HG02610 (cell line): ENCODE measurements around the gene RBM6.
A peak's percentile ranks its signal among the peaks of the same experiment; 100 is the strongest.
"Not testable (repeated sequence)": the region's sequence is repeated elsewhere in the genome, so short reads cannot be mapped to it uniquely, and the experiment has no call there.

Experiments
- ATAC-seq: cut with Tn5 transposase; IDR thresholded peaks from one replicate; pipeline ENCODE4 v1.9.1; 2021; ENCODE audit warnings: mild to moderate bottlenecking, moderate library complexity; ENCODE audit not compliant: unreplicated experiment

Gene RBM6

DNA sequence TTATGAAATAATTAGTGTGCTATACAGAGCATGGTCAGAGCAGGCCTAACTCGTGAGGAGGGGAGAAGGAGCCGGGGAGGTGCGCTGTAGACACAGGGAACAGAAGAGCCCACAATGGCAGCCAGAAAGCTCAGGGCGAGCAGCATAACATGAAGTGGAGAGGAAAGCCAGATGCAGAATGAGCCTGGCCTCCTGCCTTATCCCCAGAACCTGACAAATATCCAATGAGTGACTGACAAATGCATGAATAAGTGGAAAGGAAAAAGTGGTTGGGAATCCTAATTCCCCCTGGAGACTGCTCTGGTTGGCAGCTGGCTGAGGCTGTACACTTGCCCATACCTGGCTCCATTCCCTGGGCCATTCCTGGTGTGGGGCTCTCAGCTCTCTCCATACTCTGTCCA, 27.1 kb upstream of the RBM6 start:
- ATAC-seq, result no peak

DNA sequence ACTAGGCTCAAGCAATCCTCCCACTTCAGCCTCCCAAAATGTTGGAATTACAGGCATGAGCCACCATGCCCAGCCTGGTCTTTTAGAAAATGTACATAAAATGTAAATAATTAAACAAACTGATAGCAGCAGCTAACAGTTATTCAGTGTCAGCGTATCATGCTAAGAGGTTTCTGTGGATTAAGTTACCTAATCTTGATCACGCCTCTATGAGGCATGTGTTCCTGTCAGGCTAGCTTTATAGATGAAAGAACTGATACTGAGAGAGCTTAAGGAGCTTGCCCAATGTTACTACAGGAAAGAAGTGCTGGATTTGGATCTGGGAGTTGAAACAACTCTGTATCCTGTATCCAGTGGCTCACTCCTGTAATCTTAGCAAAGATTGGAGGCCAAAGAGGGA, 25.0 kb upstream of the RBM6 start:
- ATAC-seq, result no peak

DNA sequence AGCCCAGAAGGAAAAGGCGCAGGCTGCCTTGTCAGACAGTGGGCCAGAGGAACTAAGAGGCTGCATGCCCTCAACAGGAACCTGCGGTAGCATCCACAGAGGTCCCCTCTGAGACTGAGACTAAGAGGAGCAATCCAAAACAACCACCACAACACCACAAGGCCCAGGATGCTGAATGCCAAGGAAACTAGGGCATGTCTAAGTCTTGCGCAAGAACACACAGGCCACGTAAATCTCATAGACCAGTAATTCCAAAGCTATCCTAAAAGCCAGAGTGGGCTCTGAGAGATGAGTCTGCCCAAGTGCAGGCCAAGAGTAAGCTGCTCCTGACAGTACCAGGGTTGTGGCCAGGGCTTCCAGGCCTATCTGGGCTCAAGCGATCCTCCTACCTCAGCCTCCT, 23.3 kb upstream of the RBM6 start:
- ATAC-seq, result no peak

DNA sequence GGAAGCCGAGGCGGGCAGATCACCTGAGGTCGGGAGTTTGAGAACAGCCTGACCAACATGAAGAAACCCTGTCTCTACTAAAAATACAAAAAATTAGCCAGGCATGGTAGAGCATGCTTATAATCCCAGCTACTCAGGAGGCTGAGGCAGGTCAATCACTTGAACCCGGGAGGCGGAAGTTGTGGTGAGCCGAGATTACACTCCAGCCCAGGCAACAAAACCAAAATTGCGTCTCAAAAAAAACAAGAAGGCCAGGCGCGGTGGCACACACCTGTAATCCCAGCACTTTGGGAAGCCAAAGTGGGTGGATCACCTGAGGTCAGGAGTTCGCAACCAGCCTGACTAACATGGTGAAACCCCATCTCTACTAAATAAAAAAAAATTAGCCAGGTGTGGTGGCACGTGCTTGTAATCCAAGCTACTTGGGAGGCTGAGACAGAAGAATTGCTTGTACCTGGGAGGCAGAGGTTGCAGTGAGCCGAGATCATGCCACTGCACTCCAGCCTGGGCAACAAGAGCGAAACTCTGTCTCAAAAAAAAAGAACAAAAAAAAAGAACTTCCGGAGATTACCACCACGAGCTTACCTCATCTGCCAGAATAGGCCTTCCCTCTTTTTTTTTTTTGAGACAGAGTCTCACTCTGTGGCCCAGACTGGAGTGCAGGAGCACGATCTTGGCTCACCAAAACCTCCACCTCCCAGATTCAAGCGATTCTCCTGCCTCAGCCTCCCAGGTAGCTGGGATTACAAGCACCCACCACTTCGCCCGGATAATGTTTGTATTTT, 22.0 kb upstream of the RBM6 start:
- ATAC-seq, result not testable (repeated sequence)

DNA sequence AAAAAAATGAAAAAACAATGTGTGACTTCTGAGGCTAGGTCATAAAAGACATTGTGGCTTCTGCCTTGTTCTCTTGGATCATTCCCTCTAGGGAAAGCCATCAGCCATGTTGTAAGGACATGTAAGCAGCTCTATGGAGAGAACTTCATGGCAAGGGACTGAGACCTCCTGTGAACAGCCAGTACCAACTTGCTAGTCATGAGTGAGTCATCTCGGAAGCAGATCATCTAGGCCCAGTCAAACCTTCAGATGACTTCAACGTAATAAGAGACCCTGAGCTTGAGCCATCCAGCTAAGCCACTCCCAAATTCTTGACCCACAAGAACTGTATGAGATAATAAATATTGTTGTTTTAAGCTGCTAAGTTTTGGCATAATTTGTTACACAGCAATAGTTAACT, 15.3 kb upstream of the RBM6 start:
- ATAC-seq, result no peak

DNA sequence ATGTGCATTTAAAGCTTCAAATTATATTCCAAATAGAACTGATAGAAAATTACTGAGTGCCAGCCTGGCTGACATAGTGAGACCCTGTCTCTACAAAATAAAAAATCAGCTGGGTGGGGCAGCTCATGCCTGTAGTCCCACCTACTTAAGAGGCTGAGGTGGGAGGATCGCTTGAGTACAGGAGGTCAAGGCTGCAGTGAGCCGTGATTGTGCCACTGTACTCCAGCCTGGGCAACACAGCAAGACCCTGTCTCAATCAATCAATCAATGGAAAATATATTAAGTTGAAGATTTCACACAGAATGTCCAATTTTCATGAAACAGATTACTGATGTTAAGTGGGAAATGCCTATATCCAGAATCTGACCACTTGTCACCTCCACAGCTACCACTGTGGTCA, 14.5 kb upstream of the RBM6 start:
- no peak for ATAC-seq

DNA sequence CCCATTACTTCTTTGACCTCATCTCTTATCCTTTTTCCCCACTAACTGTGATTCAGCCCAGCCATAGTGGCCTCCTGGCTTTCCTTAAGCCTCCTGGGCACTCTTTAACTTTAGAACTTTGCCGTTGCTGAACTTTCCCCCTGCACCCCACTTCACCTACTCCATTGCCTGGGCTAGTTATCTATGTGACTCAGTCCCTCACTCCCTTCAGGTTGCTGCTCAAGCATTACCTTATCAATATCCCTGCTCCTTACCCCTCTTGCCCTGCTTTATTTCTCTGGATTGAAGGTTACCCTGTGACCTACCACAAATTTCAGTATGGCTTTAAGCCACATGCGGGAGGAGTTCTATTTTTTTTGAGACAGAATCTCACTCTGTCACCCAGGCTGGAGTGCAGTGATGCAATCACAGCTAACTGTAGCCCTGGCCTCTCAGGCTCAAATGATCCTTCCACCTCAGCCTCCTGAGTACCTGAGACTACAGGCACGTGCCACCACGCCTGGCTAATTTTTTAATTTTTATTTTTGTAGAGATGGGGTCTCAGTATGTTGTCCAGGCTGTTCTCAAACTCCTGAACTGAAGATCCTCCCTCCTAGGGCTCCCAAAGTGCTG, 13.7 kb upstream of the RBM6 start:
- no peak for ATAC-seq

DNA sequence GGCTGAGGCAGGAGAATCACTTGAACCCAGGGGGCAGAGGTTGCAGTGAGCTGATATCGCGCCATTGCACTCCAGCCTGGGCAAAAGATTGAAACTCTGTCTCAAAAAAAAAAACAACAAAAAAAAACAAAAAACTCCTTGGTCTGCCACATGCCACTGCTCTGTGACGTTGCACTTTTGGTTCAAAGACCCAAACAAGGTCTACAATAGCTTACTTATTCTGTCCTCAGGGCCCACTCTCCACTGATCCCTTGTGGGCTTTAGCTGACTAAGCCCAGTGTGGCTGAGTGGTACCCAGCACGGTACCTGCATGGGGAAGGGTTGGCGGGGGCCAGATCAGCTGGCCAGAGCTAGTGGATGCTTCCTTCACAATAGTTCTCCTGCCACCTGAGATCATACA, 12.2 kb upstream of the RBM6 start:
- ATAC-seq, result no peak

DNA sequence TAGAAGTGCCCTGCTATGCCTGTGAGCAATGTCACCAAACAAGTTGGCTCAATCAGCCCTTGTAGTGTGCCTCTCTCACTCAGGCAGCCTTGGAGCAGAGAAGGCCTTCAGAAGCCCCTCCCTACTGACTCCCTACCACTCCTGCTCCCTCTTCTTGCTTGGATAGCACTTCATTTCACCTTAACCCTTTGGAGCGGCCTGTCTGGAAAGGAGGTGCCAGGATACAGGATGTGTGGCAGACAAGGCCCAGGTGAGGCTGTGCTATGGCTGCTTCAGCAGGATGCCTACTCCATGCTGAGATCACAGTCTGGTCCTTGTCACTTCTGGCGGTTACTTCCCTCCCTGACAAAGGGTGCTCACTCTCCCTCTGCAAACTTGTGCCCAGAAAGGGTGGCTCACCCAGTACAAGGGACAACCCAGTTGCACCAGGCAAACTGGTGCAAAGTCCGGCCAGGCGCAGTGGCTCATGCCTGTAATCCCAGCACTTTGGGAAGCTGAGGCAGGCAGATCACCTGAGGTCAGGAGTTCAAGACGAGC, 11.4 kb upstream of the RBM6 start:
- no peak for ATAC-seq

DNA sequence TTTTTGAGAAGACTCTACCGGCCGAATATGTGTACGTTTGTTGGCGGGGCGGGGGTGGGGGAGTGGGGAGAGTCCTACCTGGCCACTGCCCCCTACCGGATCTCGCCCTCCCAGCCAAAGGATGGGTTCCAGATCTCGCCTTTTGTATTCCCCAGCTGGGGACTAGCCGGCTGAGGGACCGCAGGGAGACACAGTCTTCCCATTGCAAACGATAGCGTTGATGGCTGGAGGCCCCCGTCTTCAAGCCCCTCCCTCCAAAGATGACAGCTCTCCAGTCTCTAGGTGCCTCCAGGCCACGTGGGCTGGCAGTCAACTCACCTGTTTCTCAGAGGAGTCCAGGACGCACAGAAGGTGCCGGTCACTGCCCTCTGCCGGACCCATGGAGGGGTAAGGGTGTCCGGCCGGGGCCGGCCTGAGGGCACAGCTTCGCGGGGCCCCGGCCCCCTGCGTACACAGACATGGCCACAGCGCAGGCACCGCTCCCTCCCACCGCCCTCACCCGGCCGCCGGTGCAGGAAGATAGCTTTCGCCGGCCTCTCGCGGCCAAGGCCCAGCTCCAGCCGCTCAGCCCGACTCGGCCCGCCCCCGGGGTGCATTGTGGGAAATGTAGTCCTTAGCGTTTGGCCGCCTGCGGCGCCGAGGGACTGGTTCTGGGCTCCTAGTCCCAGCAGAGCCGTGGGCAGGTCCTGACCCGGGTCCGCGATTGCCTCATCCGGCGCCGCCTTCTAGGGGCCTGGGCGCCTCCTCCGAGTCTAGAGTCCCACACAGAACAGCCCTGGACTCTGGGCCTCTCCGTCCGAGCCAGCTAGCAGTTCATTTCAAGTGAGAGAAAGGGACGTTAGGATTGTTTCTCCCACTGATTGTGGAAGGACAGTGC, 10.4 kb upstream of the RBM6 start, which contains the start of gene MON1A:
MON1A (minus strand) TSS at position 521 of the 877 bp plus-strand sequence. CDS start 16,465 bp downstream, outside the sequence.
- ATAC-seq, result peak; percentile 89

DNA sequence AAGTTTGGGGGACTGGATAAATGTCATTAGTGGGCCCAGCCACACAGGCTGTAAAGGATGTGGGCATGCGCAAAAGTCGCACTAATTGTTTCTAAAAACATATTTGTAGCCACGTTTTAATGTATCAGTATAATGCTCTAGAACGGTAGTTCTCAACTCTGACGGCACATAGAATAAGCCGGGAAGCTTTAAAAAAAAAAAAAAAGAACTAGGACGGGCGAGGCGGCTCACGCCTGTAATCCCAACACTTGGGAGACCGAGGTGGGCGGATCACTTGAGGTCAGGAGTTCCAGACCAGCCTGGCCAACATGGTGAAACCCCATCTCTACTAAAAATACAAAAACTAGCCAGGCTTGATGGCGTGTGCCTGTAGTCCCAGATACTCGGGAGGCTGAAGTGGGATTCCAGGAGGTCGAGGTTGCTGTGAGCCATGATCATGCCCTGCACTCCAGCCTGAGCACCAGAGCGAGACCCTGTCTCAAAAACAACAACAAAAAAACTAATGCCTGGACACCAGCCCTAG, 9.7 kb upstream of the RBM6 start:
- no peak for ATAC-seq

DNA sequence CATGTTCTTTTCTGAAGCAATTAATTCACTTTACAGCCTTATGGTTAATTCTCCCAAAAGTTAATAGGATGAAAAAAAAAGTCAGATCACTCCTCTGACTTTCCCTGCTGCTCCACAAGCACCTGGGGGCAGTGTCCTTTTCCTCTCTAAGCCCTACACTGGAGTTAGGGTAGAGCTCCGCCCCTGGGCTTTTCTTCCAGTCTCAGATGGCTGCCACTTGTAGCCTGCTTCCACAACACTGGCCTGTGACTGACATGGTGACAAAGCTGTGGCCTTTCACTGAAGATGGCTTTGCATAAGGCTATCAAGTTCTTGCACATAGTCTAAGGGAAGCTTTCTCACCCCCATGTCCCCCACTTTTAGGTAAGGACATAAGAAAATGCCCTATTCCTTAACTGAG, 9.0 kb upstream of the RBM6 start:
- no peak for ATAC-seq

DNA sequence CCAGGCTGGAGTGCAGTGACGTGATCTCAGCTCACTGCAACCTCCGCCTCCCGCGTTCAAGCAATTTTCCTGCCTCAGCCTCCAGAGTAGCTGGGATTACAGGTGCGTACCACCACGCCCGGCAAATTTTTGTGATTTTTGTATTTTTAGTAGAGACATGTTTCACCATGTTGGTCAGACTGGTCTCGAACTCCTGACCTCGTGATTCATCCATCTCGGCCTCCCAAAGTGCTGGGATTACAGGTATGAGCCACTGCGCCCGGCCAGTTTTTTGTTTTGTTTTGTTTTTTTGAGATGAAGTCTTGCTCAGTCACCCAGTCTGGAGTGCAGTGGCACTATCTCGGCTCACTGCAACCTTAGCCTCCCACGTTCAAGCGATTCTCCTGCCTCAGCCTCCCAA, 7.7 kb upstream of the RBM6 start:
- ATAC-seq, result not testable (repeated sequence)

DNA sequence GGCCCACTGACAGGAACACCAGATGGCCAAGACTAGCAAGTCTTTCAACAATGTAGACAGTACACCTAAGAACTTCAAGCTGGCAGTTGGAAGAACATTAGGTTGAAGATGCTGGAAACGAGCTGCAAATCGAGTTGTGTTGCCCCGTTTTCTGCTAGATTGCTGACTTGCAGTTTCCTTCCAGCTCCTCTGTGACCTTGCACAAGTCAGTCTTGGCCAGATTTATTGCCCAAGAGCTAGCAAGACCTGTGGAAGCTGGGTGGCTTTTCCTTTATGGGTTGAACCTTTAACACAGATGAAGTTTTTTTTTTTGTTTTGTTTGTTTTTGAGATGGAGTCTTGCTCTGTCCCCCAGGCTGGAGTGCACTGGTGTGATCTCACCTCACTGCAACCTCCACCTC, 2.9 kb upstream of the RBM6 start:
- no peak for ATAC-seq

DNA sequence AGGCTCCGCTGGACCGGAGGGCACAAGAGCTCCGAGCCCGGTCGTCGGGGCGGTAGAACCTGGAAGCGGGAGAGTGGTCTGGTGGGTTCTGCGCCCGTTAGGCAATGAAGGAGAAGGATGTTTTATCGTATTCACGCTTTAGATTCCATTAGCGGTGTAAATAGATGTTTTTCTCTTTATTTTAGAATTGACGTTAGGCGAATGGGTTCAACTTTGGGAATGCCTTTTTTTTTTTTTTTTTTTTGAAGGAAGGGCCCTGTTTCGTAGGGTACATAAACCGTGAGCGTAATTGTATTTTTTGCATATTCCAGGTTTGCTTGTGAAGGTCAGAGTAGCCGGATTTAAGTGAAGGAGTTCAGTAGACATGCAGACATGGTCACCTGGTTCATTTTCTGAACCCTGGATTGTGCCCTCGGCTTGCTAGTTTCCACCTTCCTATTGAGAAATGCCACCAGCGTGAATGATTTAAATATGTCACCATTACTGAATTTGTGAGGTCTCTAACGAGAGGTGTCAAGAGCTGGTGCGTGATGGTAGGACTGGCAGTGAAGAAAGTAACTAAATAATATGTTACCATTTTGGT, 808 bp downstream of the RBM6 start:
- ATAC-seq, result no peak

DNA sequence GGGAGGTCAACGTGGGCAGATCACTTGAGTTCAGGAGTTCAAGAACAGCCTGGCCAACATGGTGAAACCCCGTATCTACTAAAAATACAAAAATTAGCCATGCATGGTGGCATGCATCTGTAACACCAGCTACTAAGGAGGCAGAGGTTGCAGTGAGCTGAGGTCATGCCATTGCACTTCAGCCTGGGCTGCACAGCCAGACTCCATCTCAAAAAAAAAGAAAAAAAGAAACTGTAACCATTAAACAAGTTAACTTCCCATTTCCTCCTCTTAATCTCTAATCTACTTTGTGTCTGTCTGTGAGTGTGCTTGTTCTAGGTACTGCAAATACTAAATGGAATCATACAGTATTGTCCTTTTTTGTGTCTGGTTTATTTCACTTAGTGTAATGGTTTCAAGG, 2.7 kb downstream of the RBM6 start:
- no peak for ATAC-seq

DNA sequence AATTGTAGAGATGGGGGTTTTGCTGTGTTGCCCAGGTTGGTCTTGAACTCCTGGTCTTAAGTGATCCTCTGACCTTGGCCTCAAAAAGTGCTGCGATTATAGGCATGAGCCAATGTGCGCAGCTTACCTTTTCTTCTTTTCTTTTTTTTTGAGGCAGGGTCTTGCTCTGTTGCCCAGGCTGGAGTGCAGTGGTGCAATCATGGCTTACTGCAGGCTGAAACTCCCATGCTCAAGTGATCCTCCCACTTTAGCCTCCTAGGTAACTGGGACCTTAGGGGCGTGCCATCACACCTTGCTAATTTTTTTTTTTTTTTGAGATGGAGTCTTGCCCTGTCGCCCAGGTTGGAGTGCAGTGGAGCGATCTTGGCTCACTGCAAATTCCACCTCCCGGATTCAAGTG, 13.0 kb downstream of the RBM6 start:
- no peak for ATAC-seq

DNA sequence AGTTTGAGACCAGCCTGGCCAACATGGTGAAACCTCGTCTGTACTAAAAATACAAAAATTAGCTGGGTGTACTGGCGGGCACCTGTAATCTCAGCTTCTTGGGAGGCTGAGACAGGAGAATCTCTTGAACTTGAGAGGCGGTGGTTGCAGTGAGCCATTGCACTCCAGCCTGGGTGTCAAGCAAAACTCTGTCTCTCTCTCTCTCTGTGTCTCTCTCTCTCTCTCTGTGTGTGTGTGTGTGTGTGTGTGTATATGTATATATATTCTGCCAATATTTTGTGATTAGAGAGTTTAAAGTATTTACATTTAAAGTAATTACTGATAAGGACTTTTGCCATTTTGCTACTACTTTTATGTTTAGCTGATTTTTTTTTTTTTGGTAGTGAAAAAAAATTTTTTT, 15.7 kb downstream of the RBM6 start:
- no peak for ATAC-seq

DNA sequence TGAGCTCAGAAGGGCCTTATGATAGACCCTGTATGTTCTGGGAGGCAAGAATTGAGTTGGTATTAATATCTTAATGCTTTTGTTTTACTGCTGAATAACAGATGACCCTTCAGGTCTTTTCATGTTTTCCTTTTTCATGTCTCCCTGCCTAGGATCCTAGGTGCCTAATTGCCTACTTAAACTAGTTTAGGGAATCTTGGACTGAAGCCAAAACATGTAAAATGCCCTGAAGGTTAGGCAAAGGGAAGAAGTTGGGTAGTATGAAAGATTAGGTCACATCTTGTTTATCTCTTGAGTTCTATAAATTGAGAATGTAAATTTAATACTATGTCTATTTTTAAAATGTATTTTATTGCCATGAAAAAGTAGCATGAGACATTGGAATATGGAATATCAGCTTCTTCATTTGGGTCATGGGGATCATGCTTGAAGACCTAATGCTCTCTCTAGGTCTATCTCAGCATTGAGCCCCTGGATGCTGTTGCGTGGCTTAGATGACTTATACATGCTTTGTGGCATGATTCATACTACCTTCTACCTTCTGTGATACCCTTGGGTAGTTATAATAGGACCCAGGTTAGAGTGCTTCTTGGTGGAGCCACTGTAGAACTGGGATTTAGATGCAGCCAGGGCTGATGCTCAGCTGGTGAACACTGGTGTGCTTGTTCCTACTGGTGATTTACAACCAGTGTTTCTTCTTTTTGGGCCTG, 26.4 kb downstream of the RBM6 start:
- no peak for ATAC-seq

DNA sequence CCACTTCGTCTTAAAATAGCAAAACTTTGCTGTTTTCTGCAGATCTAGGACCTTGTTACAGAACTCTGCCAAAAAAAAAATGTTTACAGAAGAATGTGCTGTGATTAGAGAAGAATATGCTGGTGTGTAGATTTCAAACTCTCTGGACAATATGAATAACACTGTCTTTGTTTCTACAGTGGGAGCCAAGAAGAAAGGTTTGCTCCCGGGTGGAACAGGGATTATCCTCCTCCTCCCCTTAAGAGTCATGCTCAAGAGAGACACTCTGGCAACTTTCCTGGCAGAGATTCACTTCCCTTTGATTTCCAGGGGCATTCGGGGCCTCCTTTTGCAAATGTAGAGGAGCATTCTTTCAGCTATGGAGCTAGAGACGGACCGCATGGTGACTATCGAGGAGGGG, 27.3 kb downstream of the RBM6 start:
- ATAC-seq, result no peak
